B cell (primary cell): ENCODE results near the gene PLEKHO2. TPM values are rescaled to one million over a fixed set of nuclear protein-coding genes. Genes with fewer than 3 reads are reported as not detected.

ENCODE experiments used
- ATAC-seq: fragments of 200-7000 bp; cut with Tn5 transposase; one replicate; pipeline ENCODE4 v1.10.0; 2021; ENCODE audit warnings: low read depth, mild to moderate bottlenecking, moderate number of reproducible peaks, moderate library complexity
- CTCF ChIA-PET: fragments of 350-600 bp; sonication (Branson Sonifier 250); formaldehyde crosslinking; loops from one replicate; lab custom pipeline; 2021; ENCODE audit warnings: antibody characterized with exemption, inconsistent platforms; lab: Charles Lee
- POLR2A ChIA-PET: fragments of 350-600 bp; sonication (Branson Sonifier 250); formaldehyde crosslinking; loops from one replicate; lab custom pipeline; 2021; ENCODE audit warnings: antibody characterized with exemption; lab: Charles Lee
- DNase-seq: peaks from one replicate; pipeline ENCODE4 v3.0.0; 2013
- H2AFZ ChIP-seq: 2 replicates; pipeline ENCODE4 v1.6.1; 2012; ENCODE audit warnings: mild to moderate bottlenecking, low read depth, low read length; ENCODE audit not compliant: insufficient read depth, poor library complexity, severe bottlenecking
- H3K27ac ChIP-seq, 2 donors: 1 replicate in 1 of 2; 2 replicates in 1 of 2; pipeline ENCODE4 v1.5.1; 2012 to 2013; ENCODE audit warnings: low read length in 2 of 2, mild to moderate bottlenecking in 2 of 2, moderate library complexity in 1 of 2
- H3K27me3 ChIP-seq, 4 experiments: fragments of 200-600 bp in 1 of 4; sonication (generic) in 1 of 4; replicated peaks in 1 of 4; 1 replicate in 2 of 4; 2 replicates in 2 of 4; pipeline versions ENCODE4 v1.6.1 to v1.7.0; 2013 to 2016; ENCODE audit warnings: low read length in 3 of 4, mild to moderate bottlenecking in 2 of 4, mixed read lengths in 1 of 4, moderate library complexity in 1 of 4; ENCODE audit not compliant: insufficient read depth in 4 of 4, control insufficient read depth in 3 of 4; ENCODE audit errors: control extremely low read depth in 1 of 4
- H3K36me3 ChIP-seq, 2 experiments: replicated peaks in 1 of 2; 1 replicate in 1 of 2; 2 replicates in 1 of 2; pipeline versions ENCODE4 v1.6.1 to v1.7.1; 2013; ENCODE audit warnings: low read length in 1 of 2; ENCODE audit not compliant: insufficient read depth in 2 of 2, control insufficient read depth in 1 of 2; ENCODE audit errors: control extremely low read depth in 1 of 2, extremely low read depth in 1 of 2
- H3K4me1 ChIP-seq, 2 donors: fragments of 200-600 bp in 1 of 2; sonication (generic) in 1 of 2; 1 replicate in 1 of 2; 2 replicates in 1 of 2; pipeline versions ENCODE4 v1.5.1 to v1.6.1; 2013 to 2017; ENCODE audit warnings: low read length in 2 of 2; ENCODE audit not compliant: control insufficient read depth in 2 of 2, insufficient read depth in 2 of 2
- H3K4me2 ChIP-seq: replicated peaks from 2 replicates; pipeline ENCODE3; 2012; ENCODE audit warnings: mild to moderate bottlenecking, low read depth, low read length; ENCODE audit not compliant: poor library complexity, severe bottlenecking
- H3K4me3 ChIP-seq, 5 experiments: fragments of 200-600 bp in 1 of 5; sonication (generic) in 1 of 5; 1 replicate in 3 of 5; 2 replicates in 2 of 5; pipeline versions ENCODE4 v1.5.1 to v1.7.0; 2011 to 2016; ENCODE audit warnings: low read length in 4 of 5, mild to moderate bottlenecking in 4 of 5, low read depth in 2 of 5, control low read depth in 1 of 5, moderate library complexity in 1 of 5; ENCODE audit not compliant: insufficient read depth in 1 of 5; ENCODE audit errors: control extremely low read depth in 1 of 5, extremely low read depth in 1 of 5
- H3K79me2 ChIP-seq: fragments of 200-600 bp; sonication (generic); one replicate; pipeline ENCODE4 v1.6.0; 2016; ENCODE audit warnings: low read length; ENCODE audit not compliant: control insufficient read depth, insufficient read depth
- H3K9ac ChIP-seq: fragments of 200-600 bp; sonication (generic); 2 replicates; pipeline ENCODE4 v1.6.1; 2017; ENCODE audit warnings: mild to moderate bottlenecking, low read length, moderate library complexity
- H3K9me3 ChIP-seq, 3 donors: one replicate each; pipeline versions ENCODE4 v1.6.1 to v1.7.1; 2013; ENCODE audit warnings: low read length in 2 of 3; ENCODE audit not compliant: control insufficient read depth in 2 of 3, insufficient read depth in 1 of 3; ENCODE audit errors: control extremely low read depth in 1 of 3
- H4K20me1 ChIP-seq: 2 replicates; pipeline ENCODE4 v1.6.0; 2012; ENCODE audit warnings: mild to moderate bottlenecking, low read length; ENCODE audit not compliant: insufficient read depth, control insufficient read depth, poor library complexity, severe bottlenecking
- H3K27ac Mint-ChIP-seq: one replicate; pipeline ENCODE4 v1.8.0; 2021; ENCODE audit warnings: mixed read lengths
- H3K27me3 Mint-ChIP-seq: one replicate; pipeline ENCODE4 v1.8.0; 2021; ENCODE audit warnings: mixed read lengths
- H3K4me1 Mint-ChIP-seq: one replicate; pipeline ENCODE4 v1.8.0; 2021; ENCODE audit warnings: mixed read lengths
- H3K4me3 Mint-ChIP-seq: one replicate; pipeline ENCODE4 v1.8.0; 2021; ENCODE audit warnings: mixed read lengths
- H3K9me3 Mint-ChIP-seq: one replicate; pipeline ENCODE4 v1.8.0; 2022; ENCODE audit warnings: mixed read lengths; ENCODE audit not compliant: insufficient read depth
- EZH2 ChIP-seq: IDR thresholded peaks from 2 replicates; pipeline ENCODE4 v1.6.1; 2012; ENCODE audit warnings: borderline replicate concordance, low read depth, mild to moderate bottlenecking, moderate library complexity, low read length; ENCODE audit not compliant: insufficient read depth, poor library complexity, severe bottlenecking
- WGBS: methylation state at CpG from one replicate; pipeline ENCODE4 v1.1.5; 2013; ENCODE audit warnings: missing lambda C conversion rate; ENCODE audit not compliant: insufficient coverage; 5-methylcytosine and 5-hydroxymethylcytosine counted together
- intact Hi-C: fragments of 100-400 bp; cut with micrococcal nuclease; formaldehyde crosslinking; loops from one replicate; pipeline ENCODE4 v1.10.0; 2022
- polyA plus RNA-seq: library from polyadenylated mRNA; depleted of rRNA; stranded (reverse); fragments of >200 nt; gene quantifications from 2 replicates; pipeline ENCODE4 v1.2.3, GENCODE V29; 2012
- total RNA-seq, 2 donors: library from RNA; stranded (reverse); fragments of 120-200 nt in 1 of 2; gene quantifications; 1 replicate in 1 of 2; 2 replicates in 1 of 2; pipeline versions ENCODE4 v1.2.3 to v1.2.4, GENCODE V29; 2013 to 2022
- TF ChIP-seq, protein P1 (sequence below): fragments of 200-600 bp; IDR thresholded peaks from one replicate; pipeline ENCODE4 v1.8.0; 2022; ENCODE audit warnings: antibody characterized with exemption, mild to moderate bottlenecking

PLEKHO2 gene
- total and polyA plus RNA-seq, 2 donors (not counting 1 experiment from before 2014, with no cell fraction given): 13.7 to 23.1 TPM

DNA sequence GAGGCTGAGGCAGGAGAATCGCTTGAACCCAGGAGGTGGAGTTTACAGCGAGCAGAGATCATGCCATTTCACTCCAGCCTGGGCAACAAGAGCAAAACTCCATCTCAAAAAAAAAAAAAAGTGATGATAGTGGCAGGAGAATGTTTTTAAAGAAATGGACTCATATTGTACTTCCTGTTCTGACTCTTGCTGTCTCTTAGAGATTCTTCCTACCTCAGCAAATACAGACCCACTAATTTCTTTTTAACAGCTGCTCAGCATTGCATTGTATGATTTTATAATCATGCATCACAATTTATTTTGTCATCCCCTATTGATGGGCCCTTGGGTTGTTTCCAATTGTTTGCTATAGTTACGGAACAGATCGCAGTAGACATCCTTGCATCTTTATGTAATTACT, 61.1 kb downstream of the PLEKHO2 start:
- Histone ChIP-seq H3K4me1 (peaks cover 21 to 24% of the 10 kb centered on the region in 2 donors), H3K9ac (no peak overlapping the region), H3K4me3 (no peak overlapping the region), H3K79me2 (peaks cover 3% of the 10 kb centered on the region), H3K9me3 (peaks cover 1 to 7% (median 6%) of the 10 kb centered on the region in 3 donors), H3K36me3 (no peaks in the 10 kb centered on the region), H2AFZ (no peak overlapping the region), H3K27ac (no peak overlapping the region), H4K20me1 (no peaks in the 10 kb centered on the region), H3K27me3 (no peaks in the 10 kb centered on the region), H3K4me2 (no peak overlapping the region)
- Mint-ChIP-seq H3K27ac (peak overlapping the region; percentile 38), H3K4me1 (peaks cover 39% of the 10 kb centered on the region), H3K9me3 (peaks cover 2% of the 10 kb centered on the region), H3K4me3 (no peak overlapping the region), H3K27me3 (no peaks in the 10 kb centered on the region)
- no peak for TF ChIP-seq EZH2
- TF ChIP-seq, protein P1, sequence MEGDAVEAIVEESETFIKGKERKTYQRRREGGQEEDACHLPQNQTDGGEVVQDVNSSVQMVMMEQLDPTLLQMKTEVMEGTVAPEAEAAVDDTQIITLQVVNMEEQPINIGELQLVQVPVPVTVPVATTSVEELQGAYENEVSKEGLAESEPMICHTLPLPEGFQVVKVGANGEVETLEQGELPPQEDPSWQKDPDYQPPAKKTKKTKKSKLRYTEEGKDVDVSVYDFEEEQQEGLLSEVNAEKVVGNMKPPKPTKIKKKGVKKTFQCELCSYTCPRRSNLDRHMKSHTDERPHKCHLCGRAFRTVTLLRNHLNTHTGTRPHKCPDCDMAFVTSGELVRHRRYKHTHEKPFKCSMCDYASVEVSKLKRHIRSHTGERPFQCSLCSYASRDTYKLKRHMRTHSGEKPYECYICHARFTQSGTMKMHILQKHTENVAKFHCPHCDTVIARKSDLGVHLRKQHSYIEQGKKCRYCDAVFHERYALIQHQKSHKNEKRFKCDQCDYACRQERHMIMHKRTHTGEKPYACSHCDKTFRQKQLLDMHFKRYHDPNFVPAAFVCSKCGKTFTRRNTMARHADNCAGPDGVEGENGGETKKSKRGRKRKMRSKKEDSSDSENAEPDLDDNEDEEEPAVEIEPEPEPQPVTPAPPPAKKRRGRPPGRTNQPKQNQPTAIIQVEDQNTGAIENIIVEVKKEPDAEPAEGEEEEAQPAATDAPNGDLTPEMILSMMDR: no peak
- ChIA-PET POLR2A (interaction anchor here (0.6 to 0.7 kb wide), 2 partner anchors 9 to 338 kb away, joined by 3 to 5 read pairs; no protein-coding TSS in a partner anchor), CTCF (interaction anchor here (1.4 to 8.9 kb wide), 5 partner anchors 9 to 171 kb away, joined by 5 to 152 read pairs (median 56); partner anchors contain the start of gene PLEKHO2)
- DNase-seq (no peak), ATAC-seq (no peak)
- WGBS: no CpG with 5 or more reads among the region's 4 CpGs
- intact Hi-C loops: no loop called here

DNA sequence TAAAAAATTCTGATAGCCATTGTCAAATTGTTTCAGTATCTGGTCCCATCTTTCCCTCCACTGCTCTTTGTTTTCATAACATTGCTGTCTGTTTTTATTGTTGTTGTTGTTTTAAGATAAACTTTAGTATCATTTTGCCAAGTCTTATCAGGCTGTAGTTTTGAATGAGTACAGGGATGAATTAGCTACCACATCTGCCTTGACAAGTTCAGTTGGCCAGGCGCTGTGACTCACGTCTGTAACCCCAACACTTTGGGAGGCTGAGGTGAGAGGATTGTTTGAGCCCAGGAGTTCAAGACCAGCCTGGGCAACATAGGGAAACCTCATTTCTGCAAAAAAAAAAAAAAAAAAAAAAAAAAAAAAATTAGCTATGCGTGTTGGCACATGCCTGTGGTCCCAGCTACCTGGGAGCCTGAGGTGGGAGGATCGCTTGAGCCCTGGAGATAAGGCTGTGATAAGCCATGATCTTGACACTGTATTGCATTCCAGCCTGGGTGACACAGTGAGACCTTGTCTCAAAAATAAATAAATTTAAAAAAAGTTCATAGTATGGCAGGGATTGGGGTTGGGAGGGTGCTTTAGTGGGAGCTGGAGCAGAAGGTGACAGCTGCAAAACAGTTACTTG, 61.7 kb downstream of the PLEKHO2 start:
- Mint-ChIP-seq H3K27me3 (peaks cover 4% of the 10 kb centered on the region), H3K9me3 (peaks cover 2% of the 10 kb centered on the region), H3K4me1 (peaks cover 36% of the 10 kb centered on the region), H3K27ac (peak overlapping the region; percentile 38), H3K4me3 (no peak overlapping the region)
- no peak for DNase-seq
- H3K36me3 ChIP-seq: no peaks in the 10 kb centered on the region
- H3K9ac ChIP-seq: no peak overlapping the region
- peaks cover 1 to 7% (median 6%) of the 10 kb centered on the region in 3 donors for H3K9me3 ChIP-seq
- H3K4me2 ChIP-seq: no peak overlapping the region
- H3K4me1 ChIP-seq: peaks cover 21 to 24% of the 10 kb centered on the region in 2 donors
- no peaks in the 10 kb centered on the region for H4K20me1 ChIP-seq
- no peak overlapping the region for H2AFZ ChIP-seq
- 100% methylated on average over 1 of the region's 4 CpGs for WGBS
- intact Hi-C loops: no loop called here
- ATAC-seq: no peak
- POLR2A ChIA-PET: interaction anchor here (0.6 to 0.7 kb wide), 3 partner anchors 10 to 339 kb away, joined by 3 to 5 read pairs (median 3); no protein-coding TSS in a partner anchor
- no peak overlapping the region for H3K4me3 ChIP-seq
- no peak overlapping the region for H3K27ac ChIP-seq
- H3K79me2 ChIP-seq: peaks cover 3% of the 10 kb centered on the region
- CTCF ChIA-PET: interaction anchor here (1.4 to 8.9 kb wide), 6 partner anchors 9 to 171 kb away, joined by 5 to 152 read pairs (median 36); partner anchors contain the start of gene PLEKHO2
- TF ChIP-seq, protein P1: no peak
- no peaks in the 10 kb centered on the region for H3K27me3 ChIP-seq
